B cell (primary cell): ENCODE data around the gene DDX23. TPM values are rescaled to one million over a fixed set of nuclear protein-coding genes. Genes with fewer than 3 reads are reported as not detected.

Source experiments
- ATAC-seq: fragments of 200-7000 bp; cut with Tn5 transposase; one replicate; pipeline ENCODE4 v1.10.0; 2021; ENCODE audit warnings: low read depth, mild to moderate bottlenecking, moderate number of reproducible peaks, moderate library complexity
- CTCF ChIA-PET: fragments of 350-600 bp; sonication (Branson Sonifier 250); formaldehyde crosslinking; loops from one replicate; lab custom pipeline; 2021; ENCODE audit warnings: antibody characterized with exemption, inconsistent platforms; lab: Charles Lee
- POLR2A ChIA-PET: fragments of 350-600 bp; sonication (Branson Sonifier 250); formaldehyde crosslinking; loops from one replicate; lab custom pipeline; 2021; ENCODE audit warnings: antibody characterized with exemption; lab: Charles Lee
- DNase-seq: peaks from one replicate; pipeline ENCODE4 v3.0.0; 2013
- H2AFZ ChIP-seq: 2 replicates; pipeline ENCODE4 v1.6.1; 2012; ENCODE audit warnings: mild to moderate bottlenecking, low read depth, low read length; ENCODE audit not compliant: insufficient read depth, poor library complexity, severe bottlenecking
- H3K27ac ChIP-seq, 2 donors: 1 replicate in 1 of 2; 2 replicates in 1 of 2; pipeline ENCODE4 v1.5.1; 2012 to 2013; ENCODE audit warnings: low read length in 2 of 2, mild to moderate bottlenecking in 2 of 2, moderate library complexity in 1 of 2
- H3K27me3 ChIP-seq, 4 experiments: fragments of 200-600 bp in 1 of 4; sonication (generic) in 1 of 4; replicated peaks in 1 of 4; 1 replicate in 2 of 4; 2 replicates in 2 of 4; pipeline versions ENCODE4 v1.6.1 to v1.7.0; 2013 to 2016; ENCODE audit warnings: low read length in 3 of 4, mild to moderate bottlenecking in 2 of 4, mixed read lengths in 1 of 4, moderate library complexity in 1 of 4; ENCODE audit not compliant: insufficient read depth in 4 of 4, control insufficient read depth in 3 of 4; ENCODE audit errors: control extremely low read depth in 1 of 4
- H3K36me3 ChIP-seq, 2 experiments: replicated peaks in 1 of 2; 1 replicate in 1 of 2; 2 replicates in 1 of 2; pipeline versions ENCODE4 v1.6.1 to v1.7.1; 2013; ENCODE audit warnings: low read length in 1 of 2; ENCODE audit not compliant: insufficient read depth in 2 of 2, control insufficient read depth in 1 of 2; ENCODE audit errors: control extremely low read depth in 1 of 2, extremely low read depth in 1 of 2
- H3K4me1 ChIP-seq, 2 donors: fragments of 200-600 bp in 1 of 2; sonication (generic) in 1 of 2; 1 replicate in 1 of 2; 2 replicates in 1 of 2; pipeline versions ENCODE4 v1.5.1 to v1.6.1; 2013 to 2017; ENCODE audit warnings: low read length in 2 of 2; ENCODE audit not compliant: control insufficient read depth in 2 of 2, insufficient read depth in 2 of 2
- H3K4me2 ChIP-seq: replicated peaks from 2 replicates; pipeline ENCODE3; 2012; ENCODE audit warnings: mild to moderate bottlenecking, low read depth, low read length; ENCODE audit not compliant: poor library complexity, severe bottlenecking
- H3K4me3 ChIP-seq, 5 experiments: fragments of 200-600 bp in 1 of 5; sonication (generic) in 1 of 5; 1 replicate in 3 of 5; 2 replicates in 2 of 5; pipeline versions ENCODE4 v1.5.1 to v1.7.0; 2011 to 2016; ENCODE audit warnings: low read length in 4 of 5, mild to moderate bottlenecking in 4 of 5, low read depth in 2 of 5, control low read depth in 1 of 5, moderate library complexity in 1 of 5; ENCODE audit not compliant: insufficient read depth in 1 of 5; ENCODE audit errors: control extremely low read depth in 1 of 5, extremely low read depth in 1 of 5
- H3K79me2 ChIP-seq: fragments of 200-600 bp; sonication (generic); one replicate; pipeline ENCODE4 v1.6.0; 2016; ENCODE audit warnings: low read length; ENCODE audit not compliant: control insufficient read depth, insufficient read depth
- H3K9ac ChIP-seq: fragments of 200-600 bp; sonication (generic); 2 replicates; pipeline ENCODE4 v1.6.1; 2017; ENCODE audit warnings: mild to moderate bottlenecking, low read length, moderate library complexity
- H3K9me3 ChIP-seq, 3 donors: one replicate each; pipeline versions ENCODE4 v1.6.1 to v1.7.1; 2013; ENCODE audit warnings: low read length in 2 of 3; ENCODE audit not compliant: control insufficient read depth in 2 of 3, insufficient read depth in 1 of 3; ENCODE audit errors: control extremely low read depth in 1 of 3
- H4K20me1 ChIP-seq: 2 replicates; pipeline ENCODE4 v1.6.0; 2012; ENCODE audit warnings: mild to moderate bottlenecking, low read length; ENCODE audit not compliant: insufficient read depth, control insufficient read depth, poor library complexity, severe bottlenecking
- H3K27ac Mint-ChIP-seq: one replicate; pipeline ENCODE4 v1.8.0; 2021; ENCODE audit warnings: mixed read lengths
- H3K27me3 Mint-ChIP-seq: one replicate; pipeline ENCODE4 v1.8.0; 2021; ENCODE audit warnings: mixed read lengths
- H3K4me1 Mint-ChIP-seq: one replicate; pipeline ENCODE4 v1.8.0; 2021; ENCODE audit warnings: mixed read lengths
- H3K4me3 Mint-ChIP-seq: one replicate; pipeline ENCODE4 v1.8.0; 2021; ENCODE audit warnings: mixed read lengths
- H3K9me3 Mint-ChIP-seq: one replicate; pipeline ENCODE4 v1.8.0; 2022; ENCODE audit warnings: mixed read lengths; ENCODE audit not compliant: insufficient read depth
- CTCF ChIP-seq: fragments of 200-600 bp; IDR thresholded peaks from one replicate; pipeline ENCODE4 v1.8.0; 2022; ENCODE audit warnings: antibody characterized with exemption, mild to moderate bottlenecking
- EZH2 ChIP-seq: IDR thresholded peaks from 2 replicates; pipeline ENCODE4 v1.6.1; 2012; ENCODE audit warnings: borderline replicate concordance, low read depth, mild to moderate bottlenecking, moderate library complexity, low read length; ENCODE audit not compliant: insufficient read depth, poor library complexity, severe bottlenecking
- WGBS: methylation state at CpG from one replicate; pipeline ENCODE4 v1.1.5; 2013; ENCODE audit warnings: missing lambda C conversion rate; ENCODE audit not compliant: insufficient coverage; 5-methylcytosine and 5-hydroxymethylcytosine counted together
- intact Hi-C: fragments of 100-400 bp; cut with micrococcal nuclease; formaldehyde crosslinking; loops from one replicate; pipeline ENCODE4 v1.10.0; 2022
- polyA plus RNA-seq: library from polyadenylated mRNA; depleted of rRNA; stranded (reverse); fragments of >200 nt; gene quantifications from 2 replicates; pipeline ENCODE4 v1.2.3, GENCODE V29; 2012
- total RNA-seq, 2 donors: library from RNA; stranded (reverse); fragments of 120-200 nt in 1 of 2; gene quantifications; 1 replicate in 1 of 2; 2 replicates in 1 of 2; pipeline versions ENCODE4 v1.2.3 to v1.2.4, GENCODE V29; 2013 to 2022

DDX23 gene
- total and polyA plus RNA-seq, 2 donors (not counting 1 experiment from before 2014, with no cell fraction given): 76.1 to 135 TPM

GRCh38 chr12:48788524-48788853, 63.5 kb downstream of the DDX23 start:
- Mint-ChIP-seq H3K4me1 (peaks cover 18% of the 10 kb centered on the region), H3K27me3 (peaks cover 52% of the 10 kb centered on the region), H3K4me3 (peak overlapping the region; percentile 84), H3K27ac (no peak overlapping the region), H3K9me3 (no peaks in the 10 kb centered on the region)
- no peak overlapping the region for H3K27ac ChIP-seq
- 2% methylated on average over 24 of the region's 25 CpGs for WGBS
- ChIA-PET CTCF (interaction anchor here (0.5 kb wide), 1 partner anchor 1354 kb away, joined by 3 read pairs; no protein-coding TSS in a partner anchor), POLR2A (interaction anchor here (0.6 kb wide), 1 partner anchor 116 kb away, joined by 3 read pairs; a partner anchor contains a TSS)
- no peak for ATAC-seq
- peaks cover 14 to 16% of the 10 kb centered on the region in 2 donors for H3K4me1 ChIP-seq
- peak overlapping the region in 4 of 5 experiments; percentile 6 to 60 (median 38) for H3K4me3 ChIP-seq
- H3K9ac ChIP-seq: peak overlapping the region; percentile 9
- H3K4me2 ChIP-seq: peak overlapping the region; percentile 91
- H4K20me1 ChIP-seq: no peaks in the 10 kb centered on the region
- intact Hi-C loops: no loop called here
- TF ChIP-seq EZH2 (no peak), CTCF (no peak)
- H3K79me2 ChIP-seq: no peaks in the 10 kb centered on the region
- peaks cover 0 to 5% (median 0%) of the 10 kb centered on the region in 3 donors for H3K9me3 ChIP-seq
- peaks cover 0 to 33% (median 13%) of the 10 kb centered on the region in 4 experiments for H3K27me3 ChIP-seq
- no peak overlapping the region for H2AFZ ChIP-seq
- H3K36me3 ChIP-seq: no peaks in the 10 kb centered on the region
- peak; percentile 27 for DNase-seq

GRCh38 chr12:48787791-48788523, 64.0 kb downstream of the DDX23 start:
- ATAC-seq: no peak
- TF ChIP-seq EZH2: no peak
- no peak for TF ChIP-seq CTCF
- H3K27me3 ChIP-seq: peaks cover 0 to 33% (median 13%) of the 10 kb centered on the region in 4 experiments
- H4K20me1 ChIP-seq: no peaks in the 10 kb centered on the region
- no peaks in the 10 kb centered on the region for H3K79me2 ChIP-seq
- peaks cover 0 to 5% (median 0%) of the 10 kb centered on the region in 3 donors for H3K9me3 ChIP-seq
- ChIA-PET POLR2A (interaction anchor here (0.6 kb wide), 1 partner anchor 116 kb away, joined by 3 read pairs; a partner anchor contains a TSS), CTCF (no interaction called here)
- peaks cover 14 to 16% of the 10 kb centered on the region in 2 donors for H3K4me1 ChIP-seq
- H3K9ac ChIP-seq: peak overlapping the region; percentile 9
- peaks cover 53% of the 10 kb centered on the region for H3K27me3 Mint-ChIP-seq
- H3K4me3 ChIP-seq: peak overlapping the region in 2 of 5 experiments; percentile 6 to 60
- H3K27ac ChIP-seq: no peak overlapping the region
- intact Hi-C loops: no loop called here
- no peaks in the 10 kb centered on the region for H3K36me3 ChIP-seq
- DNase-seq: peak; percentile 21
- H2AFZ ChIP-seq: no peak overlapping the region
- H3K9me3 Mint-ChIP-seq: no peaks in the 10 kb centered on the region
- no peak overlapping the region for H3K27ac Mint-ChIP-seq
- H3K4me3 Mint-ChIP-seq: peak overlapping the region; percentile 84
- peaks cover 18% of the 10 kb centered on the region for H3K4me1 Mint-ChIP-seq
- WGBS: 58% methylated on average over 5 of the region's 11 CpGs
- H3K4me2 ChIP-seq: peak overlapping the region; percentile 91
